Astrocyte of the cerebellum (primary cell): Measurements from ENCODE around the gene LY6G5C.

Source experiments
- DNase-seq: peaks from one replicate; pipeline ENCODE4 v3.0.0-alpha.2; 2011; ENCODE audit warnings: low read depth
- H3K4me3 ChIP-seq: 2 replicates; pipeline ENCODE4 v1.5.1; 2011; ENCODE audit warnings: mild to moderate bottlenecking, low read depth, low read length, moderate library complexity
- in situ Hi-C: cut with HindIII; loops from 2 replicates; pipeline ENCODE4 v1.10.0; 2017; ENCODE audit warnings: low sequenced_read_pairs
- TF ChIP-seq, protein P1 (sequence below): IDR thresholded peaks from 2 replicates; pipeline ENCODE4 v1.5.1; 2012; ENCODE audit warnings: low read length, low read depth, moderate library complexity, mild to moderate bottlenecking; ENCODE audit errors: missing control alignments

LY6G5C gene

DNA sequence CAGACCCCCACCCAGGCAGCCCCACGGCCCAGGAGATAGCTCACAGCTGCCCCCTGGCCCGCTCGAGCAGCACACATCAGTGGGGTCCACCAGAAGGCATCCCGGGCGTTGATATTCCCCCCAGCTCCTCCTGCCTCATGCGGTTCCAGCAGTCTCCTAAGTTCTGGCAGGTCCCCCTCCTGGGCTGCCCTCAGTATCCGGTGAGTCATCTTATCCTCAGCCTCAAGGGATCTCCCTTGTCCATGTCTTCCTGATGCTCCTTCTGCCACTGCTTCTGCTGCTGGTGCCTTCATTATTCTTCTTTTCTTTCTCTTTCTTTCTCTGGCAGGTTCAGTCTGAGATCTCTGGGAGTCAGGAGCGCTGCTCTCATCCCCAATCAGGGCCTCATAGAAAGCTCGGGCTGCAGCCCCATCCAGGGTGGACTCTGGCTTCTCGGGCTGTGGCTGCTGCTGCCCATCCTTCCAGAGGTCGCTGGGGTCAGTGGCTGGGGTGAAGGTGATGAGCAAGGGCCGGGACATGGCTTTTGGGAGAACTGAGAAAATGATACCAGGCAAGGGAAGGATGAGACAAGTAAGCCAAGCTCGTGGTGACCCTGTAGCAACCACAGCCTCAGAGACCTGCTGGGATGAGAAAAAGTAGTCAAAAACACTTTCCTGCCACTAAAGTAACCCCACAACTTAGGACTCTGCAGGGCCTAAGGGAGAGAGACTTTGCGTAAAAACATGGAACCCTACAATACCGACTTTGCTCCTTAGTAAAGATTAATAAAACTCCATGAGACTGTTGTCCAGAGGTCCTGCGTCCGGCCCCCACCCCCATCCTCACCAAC, 16.7 kb downstream of the LY6G5C start:
- in situ Hi-C loops: no loop called here
- peak overlapping the region; percentile 95 for H3K4me3 ChIP-seq
- TF ChIP-seq, protein P1, sequence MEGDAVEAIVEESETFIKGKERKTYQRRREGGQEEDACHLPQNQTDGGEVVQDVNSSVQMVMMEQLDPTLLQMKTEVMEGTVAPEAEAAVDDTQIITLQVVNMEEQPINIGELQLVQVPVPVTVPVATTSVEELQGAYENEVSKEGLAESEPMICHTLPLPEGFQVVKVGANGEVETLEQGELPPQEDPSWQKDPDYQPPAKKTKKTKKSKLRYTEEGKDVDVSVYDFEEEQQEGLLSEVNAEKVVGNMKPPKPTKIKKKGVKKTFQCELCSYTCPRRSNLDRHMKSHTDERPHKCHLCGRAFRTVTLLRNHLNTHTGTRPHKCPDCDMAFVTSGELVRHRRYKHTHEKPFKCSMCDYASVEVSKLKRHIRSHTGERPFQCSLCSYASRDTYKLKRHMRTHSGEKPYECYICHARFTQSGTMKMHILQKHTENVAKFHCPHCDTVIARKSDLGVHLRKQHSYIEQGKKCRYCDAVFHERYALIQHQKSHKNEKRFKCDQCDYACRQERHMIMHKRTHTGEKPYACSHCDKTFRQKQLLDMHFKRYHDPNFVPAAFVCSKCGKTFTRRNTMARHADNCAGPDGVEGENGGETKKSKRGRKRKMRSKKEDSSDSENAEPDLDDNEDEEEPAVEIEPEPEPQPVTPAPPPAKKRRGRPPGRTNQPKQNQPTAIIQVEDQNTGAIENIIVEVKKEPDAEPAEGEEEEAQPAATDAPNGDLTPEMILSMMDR: no peak
- peak; percentile 37 for DNase-seq

DNA sequence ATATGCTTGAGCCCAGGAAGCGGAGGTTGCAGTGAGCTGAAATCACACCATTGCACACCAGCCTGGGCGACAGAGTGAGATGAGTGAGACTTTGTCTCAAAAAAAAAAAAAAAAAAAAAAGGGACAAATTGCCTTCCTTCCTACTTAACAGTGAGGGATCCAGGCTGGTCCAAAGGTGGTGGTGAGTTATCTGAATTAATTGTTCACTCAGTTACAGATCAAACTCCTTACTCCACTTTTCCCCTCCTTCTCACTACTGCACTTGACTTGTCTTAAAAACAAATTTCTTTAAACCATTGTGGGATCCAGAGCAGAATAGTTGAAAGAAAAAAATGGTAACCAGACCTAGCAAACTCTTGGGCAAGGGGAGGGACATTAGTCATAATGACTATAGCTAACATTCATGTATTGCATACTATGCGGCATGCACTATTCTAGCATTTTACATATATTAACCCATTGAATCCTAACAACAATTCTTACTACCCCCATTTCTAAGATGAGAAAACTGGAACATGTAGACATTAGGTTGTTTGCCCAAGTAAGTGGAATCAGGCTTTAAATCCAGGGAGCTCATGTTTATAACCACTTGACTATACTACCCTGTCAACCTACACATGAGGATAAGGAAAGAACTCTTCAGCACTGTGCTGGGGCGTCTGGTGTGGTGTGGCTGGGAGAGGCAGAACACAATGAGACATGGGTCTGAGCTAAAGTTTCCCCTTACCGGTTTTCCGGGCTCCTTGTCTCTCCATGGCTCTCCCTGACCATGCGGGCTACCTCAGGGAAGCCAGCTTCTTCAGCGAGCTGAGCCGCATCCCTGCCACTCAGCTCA, 17.5 kb downstream of the LY6G5C start:
- in situ Hi-C loops: no loop called here

DNA sequence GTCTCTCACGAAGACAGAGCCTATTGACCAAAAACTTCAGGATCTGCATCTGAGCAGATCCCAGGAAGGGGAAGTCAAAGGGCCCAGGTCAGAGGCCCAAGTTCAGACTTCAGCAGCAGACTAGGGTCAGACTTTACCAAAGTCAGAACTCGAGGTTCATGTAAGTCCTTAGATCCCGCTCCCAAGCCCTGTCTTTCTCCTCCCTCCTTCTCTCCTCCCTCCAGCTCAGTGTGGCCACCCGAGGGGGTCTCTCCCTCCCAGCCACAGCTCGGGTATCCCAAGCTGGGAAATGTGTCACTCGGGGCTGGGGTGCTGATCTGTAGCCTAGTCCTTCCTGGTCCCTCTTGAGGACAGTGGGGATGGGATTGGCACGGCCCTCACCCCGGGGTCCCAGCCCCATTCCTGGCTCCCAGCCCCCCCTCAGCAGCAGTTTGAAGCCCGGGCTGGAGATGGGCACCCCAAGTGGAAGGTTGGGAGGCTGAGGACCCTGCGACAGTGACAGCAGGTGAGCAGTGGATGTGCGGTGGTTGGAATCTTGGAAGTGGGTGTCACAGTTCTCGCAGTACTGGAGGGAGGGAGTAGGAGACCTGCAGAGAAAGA, 18.6 kb downstream of the LY6G5C start:
- no peak for DNase-seq
- in situ Hi-C loops: no loop called here
- no peak overlapping the region for H3K4me3 ChIP-seq
- TF ChIP-seq, protein P1: no peak

More for the DNA sequence above, 17.5 kb downstream of the LY6G5C start:
- TF ChIP-seq, protein P1: no peak
- DNase-seq: no peak
- H3K4me3 ChIP-seq: peak overlapping the region; percentile 95

GRCh38 chr6:31661262-31662123, 19.4 kb downstream of the LY6G5C start:
- in situ Hi-C loops: no loop called here
- DNase-seq: no peak
- H3K4me3 ChIP-seq: peak overlapping the region; percentile 87
- TF ChIP-seq, protein P1: no peak

DNA sequence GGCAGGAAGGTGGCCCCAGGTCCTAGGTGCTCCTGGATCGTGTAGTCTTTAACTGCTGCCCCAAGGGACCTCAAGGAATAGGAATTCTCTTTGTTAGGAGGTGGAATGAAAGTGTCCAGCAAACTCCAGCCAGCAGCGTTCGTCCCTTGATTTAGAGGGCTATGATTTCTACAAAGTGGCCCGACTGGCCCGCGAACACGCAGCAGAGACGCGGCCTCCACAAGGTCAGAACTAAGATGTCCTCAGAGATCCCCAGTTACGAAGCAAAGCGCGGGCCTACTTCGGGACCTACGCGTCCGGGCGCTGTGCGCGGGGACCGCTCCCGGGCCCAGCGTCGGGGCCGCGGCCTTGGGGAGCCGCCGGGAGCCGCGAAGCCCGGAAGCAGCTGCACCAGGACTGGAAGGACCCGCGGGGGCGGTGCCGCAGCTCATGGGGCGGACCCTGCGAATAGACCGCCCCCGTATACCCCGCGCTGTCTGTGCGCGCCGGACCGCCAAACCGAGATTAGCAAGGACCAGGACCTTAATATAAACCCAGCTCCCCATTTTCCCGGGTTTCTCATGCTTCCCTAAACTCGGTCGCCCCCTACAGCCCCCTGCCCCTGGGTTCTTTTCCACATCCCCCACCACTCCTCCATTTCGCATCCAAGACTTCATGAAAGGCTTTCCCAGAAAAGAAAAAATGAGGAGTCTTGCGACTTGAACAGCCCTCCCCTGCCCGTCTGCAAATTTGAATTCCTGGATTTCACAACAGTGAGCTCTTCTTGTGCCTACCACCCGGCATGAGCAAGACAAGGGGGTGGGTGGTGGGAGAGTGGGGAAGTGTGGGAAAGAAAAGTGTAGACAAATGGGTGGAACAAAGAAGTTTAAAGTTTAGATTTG, 20.2 kb downstream of the LY6G5C start, which contains the start of gene C6orf47:
Gene C6orf47, minus strand, starts transcription at position 398 of the 881 bp plus-strand sequence. CDS start 831 bp downstream, outside the sequence.
- DNase-seq: peak; percentile 27
- H3K4me3 ChIP-seq: peak within 1 kb of the TSS; percentile 87
- in situ Hi-C loops: no loop called here
- TF ChIP-seq, protein P1: no peak
